Activated naive CD4-positive, alpha-beta T cell treated with anti-CD3 and anti-CD28 coated beads, Interleukin-2, amount 10 ng/mL, durations not matched to agents 7 days and 5 days (primary cell): ENCODE measurements around the gene NOC4L.
"Not testable (repeated sequence)": the region's sequence is repeated elsewhere in the genome, so short reads cannot be mapped to it uniquely, and the experiment has no call there.

Experiments
- CTCF ChIA-PET: fragments of 350-600 bp; sonication (Branson Sonifier 250); formaldehyde crosslinking; loops from one replicate; lab custom pipeline; 2021; ENCODE audit warnings: antibody characterized with exemption; lab: Charles Lee
- DNase-seq: peaks from one replicate; pipeline ENCODE4 v3.0.0-alpha.2; 2020
- H3K27ac Mint-ChIP-seq: one replicate; pipeline ENCODE4 v1.8.0; 2021; ENCODE audit warnings: mild to moderate bottlenecking, moderate library complexity, mixed read lengths
- H3K27me3 Mint-ChIP-seq: one replicate; pipeline ENCODE4 v1.8.0; 2021; ENCODE audit warnings: mild to moderate bottlenecking, mixed read lengths
- H3K36me3 Mint-ChIP-seq: one replicate; pipeline ENCODE4 v1.8.0; 2021; ENCODE audit warnings: mixed read lengths
- H3K4me1 Mint-ChIP-seq: one replicate; pipeline ENCODE4 v1.8.0; 2021; ENCODE audit warnings: mixed read lengths
- H3K4me3 Mint-ChIP-seq: one replicate; pipeline ENCODE4 v1.8.0; 2021; ENCODE audit warnings: mild to moderate bottlenecking, moderate library complexity, mixed read lengths
- H3K9me3 Mint-ChIP-seq: one replicate; pipeline ENCODE4 v1.8.0; 2021; ENCODE audit warnings: mixed read lengths

The NOC4L gene

GRCh38 chr12:132132609-132133430 is 11.4 kb upstream of the NOC4L start:
- H3K36me3 Mint-ChIP-seq = peaks cover 31% of the 10 kb centered on the region
- no peak for DNase-seq
- no peaks in the 10 kb centered on the region for H3K4me1 Mint-ChIP-seq
- H3K27ac Mint-ChIP-seq = no peak overlapping the region
- CTCF ChIA-PET = no interaction called here
- H3K27me3 Mint-ChIP-seq = no peaks in the 10 kb centered on the region
- peaks cover 9% of the 10 kb centered on the region for H3K9me3 Mint-ChIP-seq
- no peak overlapping the region for H3K4me3 Mint-ChIP-seq

GRCh38 chr12:132133952-132134652 is 10.2 kb upstream of the NOC4L start:
- H3K9me3 Mint-ChIP-seq = peaks cover 2% of the 10 kb centered on the region
- peak; percentile 17 for DNase-seq
- H3K27ac Mint-ChIP-seq = no peak overlapping the region
- no peak overlapping the region for H3K4me3 Mint-ChIP-seq
- CTCF ChIA-PET = no interaction called here
- H3K27me3 Mint-ChIP-seq = no peaks in the 10 kb centered on the region
- H3K4me1 Mint-ChIP-seq = no peaks in the 10 kb centered on the region
- peaks cover 23% of the 10 kb centered on the region for H3K36me3 Mint-ChIP-seq

GRCh38 chr12:132134653-132135183 is 9.5 kb upstream of the NOC4L start:
- H3K4me1 Mint-ChIP-seq, H3K9me3 Mint-ChIP-seq, H3K4me3 Mint-ChIP-seq, H3K27me3 Mint-ChIP-seq, CTCF ChIA-PET, DNase-seq, H3K27ac Mint-ChIP-seq: not testable (repeated sequence)
- peaks cover 24% of the 10 kb centered on the region for H3K36me3 Mint-ChIP-seq

- peaks cover 27% of the 10 kb centered on the region for H3K36me3 Mint-ChIP-seq
- H3K27me3 Mint-ChIP-seq, H3K9me3 Mint-ChIP-seq, H3K27ac Mint-ChIP-seq, DNase-seq, CTCF ChIA-PET, H3K4me3 Mint-ChIP-seq, H3K4me1 Mint-ChIP-seq: not testable (repeated sequence)
Observed at GRCh38 chr12:132136226-132136625, 8.0 kb upstream of the NOC4L start.

GRCh38 chr12:132137483-132138125 is 6.7 kb upstream of the NOC4L start:
- DNase-seq = no peak
- H3K27ac Mint-ChIP-seq = no peak overlapping the region

GRCh38 chr12:132138941-132139871 is 5.1 kb upstream of the NOC4L start:
- H3K9me3 Mint-ChIP-seq = peaks cover 2% of the 10 kb centered on the region
- peaks cover 28% of the 10 kb centered on the region for H3K36me3 Mint-ChIP-seq
- H3K4me1 Mint-ChIP-seq = peaks cover 10% of the 10 kb centered on the region
- H3K27ac Mint-ChIP-seq = no peak overlapping the region
- CTCF ChIA-PET = interaction anchor here (0.9 kb wide), 1 partner anchor 80 kb away, joined by 5 read pairs; no protein-coding TSS in a partner anchor
- peaks cover 6% of the 10 kb centered on the region for H3K27me3 Mint-ChIP-seq
- peak; percentile 13 for DNase-seq
- H3K4me3 Mint-ChIP-seq = no peak overlapping the region

More at GRCh38 chr12:132137483-132138125, 6.7 kb upstream of the NOC4L start:
- Mint-ChIP-seq H3K4me3 (no peak overlapping the region), H3K36me3 (peaks cover 26% of the 10 kb centered on the region), H3K27me3 (no peaks in the 10 kb centered on the region), H3K9me3 (peaks cover 2% of the 10 kb centered on the region), H3K4me1 (peaks cover 3% of the 10 kb centered on the region)
- CTCF ChIA-PET = no interaction called here

- Mint-ChIP-seq H3K36me3 (peaks cover 29% of the 10 kb centered on the region), H3K4me1 (peaks cover 15% of the 10 kb centered on the region), H3K9me3 (peaks cover 2% of the 10 kb centered on the region), H3K4me3 (no peak overlapping the region), H3K27me3 (peaks cover 8% of the 10 kb centered on the region), H3K27ac (no peak overlapping the region)
- CTCF ChIA-PET = interaction anchor here (0.9 kb wide), 1 partner anchor 79 kb away, joined by 5 read pairs; no protein-coding TSS in a partner anchor
- DNase-seq = no peak
Observed at GRCh38 chr12:132139912-132140311, 4.3 kb upstream of the NOC4L start.

GRCh38 chr12:132140501-132140900 is 3.8 kb upstream of the NOC4L start:
- H3K9me3 Mint-ChIP-seq = peaks cover 2% of the 10 kb centered on the region
- H3K4me3 Mint-ChIP-seq = no peak overlapping the region
- H3K27ac Mint-ChIP-seq = no peak overlapping the region
- peaks cover 20% of the 10 kb centered on the region for H3K4me1 Mint-ChIP-seq
- H3K27me3 Mint-ChIP-seq = peaks cover 8% of the 10 kb centered on the region
- CTCF ChIA-PET = no interaction called here
- H3K36me3 Mint-ChIP-seq = peaks cover 29% of the 10 kb centered on the region
- DNase-seq = no peak

GRCh38 chr12:132140918-132141841 is 3.1 kb upstream of the NOC4L start:
- Mint-ChIP-seq H3K36me3 (peaks cover 33% of the 10 kb centered on the region), H3K4me3 (no peak overlapping the region), H3K4me1 (peaks cover 27% of the 10 kb centered on the region), H3K27ac (no peak overlapping the region), H3K9me3 (peaks cover 2% of the 10 kb centered on the region), H3K27me3 (peaks cover 8% of the 10 kb centered on the region)
- CTCF ChIA-PET = no interaction called here
- DNase-seq = no peak

- peak overlapping the region; percentile 88 for H3K27ac Mint-ChIP-seq
- CTCF ChIA-PET = interaction anchor here (1.0 kb wide), 1 partner anchor 28 kb away, joined by 3 read pairs; no protein-coding TSS in a partner anchor
- H3K9me3 Mint-ChIP-seq = no peaks in the 10 kb centered on the region
- peaks cover 31% of the 10 kb centered on the region for H3K36me3 Mint-ChIP-seq
- no peak for DNase-seq
- H3K4me3 Mint-ChIP-seq = peak overlapping the region; percentile 81
- H3K27me3 Mint-ChIP-seq = peaks cover 8% of the 10 kb centered on the region
- H3K4me1 Mint-ChIP-seq = peaks cover 31% of the 10 kb centered on the region
Observed at GRCh38 chr12:132141976-132142678, 2.1 kb upstream of the NOC4L start.

- Mint-ChIP-seq H3K27me3 (peaks cover 8% of the 10 kb centered on the region), H3K4me3 (peak overlapping the region; percentile 81), H3K27ac (peak overlapping the region; percentile 88), H3K4me1 (peaks cover 31% of the 10 kb centered on the region), H3K9me3 (no peaks in the 10 kb centered on the region), H3K36me3 (peaks cover 26% of the 10 kb centered on the region)
- no peak for DNase-seq
- CTCF ChIA-PET = interaction anchor here (1.0 kb wide), 1 partner anchor 28 kb away, joined by 3 read pairs; no protein-coding TSS in a partner anchor
Observed at GRCh38 chr12:132142679-132143335, 1.4 kb upstream of the NOC4L start.
